Gastroesophageal sphincter (tissue), 3 donors: ENCODE data around the gene PIM1.

Source experiments
- CTCF ChIP-seq, 4 experiments: fragments of 200-600 bp in 2 of 4; fragments of 450-650 bp in 2 of 4; sonication (generic) in 1 of 4; IDR thresholded peaks; one replicate each; pipeline ENCODE4 v1.5.1; 2017 to 2019; ENCODE audit warnings: antibody characterized with exemption in 4 of 4, mild to moderate bottlenecking in 2 of 4, moderate library complexity in 2 of 4
- POLR2A ChIP-seq, 2 donors: fragments of 450-650 bp; IDR thresholded peaks; one replicate each; pipeline ENCODE4 v1.6.1; 2017; ENCODE audit warnings: antibody characterized with exemption in 2 of 2, mild to moderate bottlenecking in 2 of 2, moderate library complexity in 1 of 2

GRCh38 chr6:37174196-37174514 lies 4.2 kb downstream of the PIM1 start:
- no peak for TF ChIP-seq CTCF (IDR thresholded peaks at IDR 0.05)
- no peak for TF ChIP-seq POLR2A (IDR thresholded peaks at IDR 0.05)
